BLaER1 treated with 17β-estradiol and CSF1 and Interleukin-3, amounts not matched to agents 10 nM and 100 nM (cell line): Measurements from ENCODE around the gene SHROOM3.
A peak's percentile ranks its signal among the peaks of the same experiment; 100 is the strongest.

Experiments
- H3K27ac ChIP-seq, 11 experiments: shearing (Covaris generic); formaldehyde crosslinking; 2 replicates each; pipeline ENCODE4 v1.8.1; 2022
- H3K27me3 ChIP-seq, 11 experiments: shearing (Covaris generic); formaldehyde crosslinking; 2 replicates each; pipeline ENCODE4 v1.8.1; 2022
- H3K36me3 ChIP-seq, 11 experiments: shearing (Covaris generic); formaldehyde crosslinking; 2 replicates each; pipeline ENCODE4 v1.8.1; 2022
- H3K4me1 ChIP-seq, 10 experiments: shearing (Covaris generic); formaldehyde crosslinking; 2 replicates each; pipeline ENCODE4 v1.8.1; 2022
- H3K4me2 ChIP-seq, 11 experiments: shearing (Covaris generic); formaldehyde crosslinking; 2 replicates each; pipeline ENCODE4 v1.8.1; 2022
- H3K4me3 ChIP-seq, 10 experiments: shearing (Covaris generic); formaldehyde crosslinking; 2 replicates each; pipeline ENCODE4 v1.8.1; 2022
- H3K9ac ChIP-seq, 11 experiments: shearing (Covaris generic); formaldehyde crosslinking; 2 replicates each; pipeline ENCODE4 v1.8.1; 2022
- H3K9me3 ChIP-seq, 11 experiments: shearing (Covaris generic); formaldehyde crosslinking; replicated peaks in 1 of 11; 2 replicates each; pipeline ENCODE4 v1.8.1; 2022
- H4K20me1 ChIP-seq, 11 experiments: shearing (Covaris generic); formaldehyde crosslinking; 2 replicates each; pipeline ENCODE4 v1.8.1; 2022
- Cebpa-rat ChIP-seq, 11 experiments: shearing (Covaris generic); IDR thresholded peaks; 2 replicates each; pipeline ENCODE4 v1.8.1; 2022

Gene SHROOM3

GRCh38 chr4:76677571-76678326 is 242.7 kb downstream of the SHROOM3 start:
- Histone ChIP-seq H3K27me3 (no peaks in the 10 kb centered on the region), H3K9ac (no peak overlapping the region), H3K4me1 (peaks cover 0 to 14% (median 7%) of the 10 kb centered on the region in 10 experiments; a peak in 12 of 20 replicates), H4K20me1 (no peaks in the 10 kb centered on the region), H3K36me3 (no peaks in the 10 kb centered on the region), H3K27ac (no peak overlapping the region), H3K9me3 (peaks cover 0 to 18% (median 0%) of the 10 kb centered on the region in 11 experiments; a peak in 6 of 22 replicates), H3K4me2 (no peak overlapping the region), H3K4me3 (no peak overlapping the region)
- no peak for TF ChIP-seq Cebpa-rat (IDR thresholded peaks at IDR 0.05)

DNA sequence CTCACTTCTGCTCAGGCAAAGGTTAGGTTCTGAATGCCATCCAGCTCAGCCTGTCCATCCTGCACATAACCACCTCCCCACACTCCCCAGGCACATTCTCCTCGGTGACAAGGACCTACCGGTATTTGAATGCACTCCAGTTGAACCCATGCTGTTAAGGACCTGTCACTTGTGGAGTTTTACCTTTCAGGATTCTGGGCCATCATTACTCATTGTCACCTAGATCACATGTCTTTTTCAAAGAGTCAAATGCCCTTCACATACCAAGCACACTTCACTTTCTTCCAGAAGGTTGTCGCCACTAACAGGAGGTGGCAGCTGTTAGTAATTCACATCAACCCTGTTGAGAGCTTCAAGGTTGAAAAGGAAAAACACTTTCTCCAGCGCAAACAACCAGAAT is 244.7 kb downstream of the SHROOM3 start:
- peaks cover 0 to 15% (median 0%) of the 10 kb centered on the region in 11 experiments; a peak in 6 of 22 replicates for H3K9me3 ChIP-seq
- H3K27me3 ChIP-seq, result 0 out of 22 replicates have a peak, but pooled peaks cover 0 to 3% (median 0%) of the 10 kb centered on the region in 11 experiments
- no peak for TF ChIP-seq Cebpa-rat (IDR thresholded peaks at IDR 0.05)
- H3K27ac ChIP-seq, result no peak overlapping the region
- no peaks in the 10 kb centered on the region for H4K20me1 ChIP-seq
- no peak overlapping the region for H3K4me3 ChIP-seq
- no peaks in the 10 kb centered on the region for H3K36me3 ChIP-seq
- H3K4me2 ChIP-seq, result no peak overlapping the region
- H3K4me1 ChIP-seq, result peaks cover 0 to 14% (median 7%) of the 10 kb centered on the region in 10 experiments; a peak in 12 of 20 replicates
- no peak overlapping the region for H3K9ac ChIP-seq

DNA sequence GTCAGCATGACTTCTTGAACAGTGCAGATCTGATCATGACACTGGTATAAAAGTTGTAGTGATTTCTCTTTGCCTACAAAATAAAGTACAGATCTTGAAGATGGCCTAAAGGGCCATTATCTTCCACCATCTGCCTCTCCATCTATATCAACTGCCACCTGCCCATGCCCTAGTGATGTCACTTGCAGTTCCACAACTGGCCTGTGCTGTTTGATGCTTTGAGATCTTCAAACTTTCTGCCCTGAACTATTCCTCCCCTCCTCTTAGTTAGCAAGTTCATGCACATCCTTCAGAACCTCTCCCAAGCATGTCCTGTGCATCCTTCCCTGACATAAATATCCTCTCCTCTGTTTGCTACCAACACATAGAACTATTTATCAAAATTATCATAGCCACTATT is 245.9 kb downstream of the SHROOM3 start:
- Histone ChIP-seq H3K9ac (no peak overlapping the region), H4K20me1 (no peaks in the 10 kb centered on the region), H3K27me3 (0 out of 22 replicates have a peak, but pooled peaks cover 0 to 3% (median 0%) of the 10 kb centered on the region in 11 experiments), H3K4me1 (peaks cover 0 to 15% (median 7%) of the 10 kb centered on the region in 10 experiments; a peak in 12 of 20 replicates), H3K36me3 (no peaks in the 10 kb centered on the region), H3K4me3 (no peak overlapping the region), H3K4me2 (peak overlapping the region in 6 of 11 experiments; percentile 7 to 53 (median 38); a peak in 8 of 22 replicates), H3K27ac (no peak overlapping the region), H3K9me3 (peaks cover 0 to 9% (median 0%) of the 10 kb centered on the region in 11 experiments; a peak in 4 of 22 replicates)
- TF ChIP-seq Cebpa-rat (IDR thresholded peaks at IDR 0.05), result no peak

- no peak for TF ChIP-seq Cebpa-rat (IDR thresholded peaks at IDR 0.05)
- no peaks in the 10 kb centered on the region for H3K36me3 ChIP-seq
- no peak overlapping the region for H3K27ac ChIP-seq
- H3K4me2 ChIP-seq, result peak overlapping the region in 6 of 11 experiments; percentile 0 to 53 (median 34); a peak in 8 of 22 replicates
- H3K9me3 ChIP-seq, result peaks cover 0 to 6% (median 0%) of the 10 kb centered on the region in 11 experiments; a peak in 4 of 22 replicates
- 0 out of 22 replicates have a peak, but pooled peaks cover 0 to 7% (median 0%) of the 10 kb centered on the region in 11 experiments for H3K27me3 ChIP-seq
- H3K4me3 ChIP-seq, result no peak overlapping the region
- no peak overlapping the region for H3K9ac ChIP-seq
- no peaks in the 10 kb centered on the region for H4K20me1 ChIP-seq
- H3K4me1 ChIP-seq, result peaks cover 0 to 21% (median 12%) of the 10 kb centered on the region in 10 experiments; a peak in 13 of 20 replicates
These were observed 247.0 kb downstream of the SHROOM3 start for GRCh38 chr4:76681996-76682395.

GRCh38 chr4:76683144-76683543 is 248.1 kb downstream of the SHROOM3 start:
- Histone ChIP-seq H3K27me3 (peaks cover 0 to 18% (median 0%) of the 10 kb centered on the region in 11 experiments; a peak in 4 of 22 replicates), H3K4me1 (peaks cover 0 to 33% (median 23%) of the 10 kb centered on the region in 10 experiments; a peak in 16 of 20 replicates), H3K36me3 (no peaks in the 10 kb centered on the region)

DNA sequence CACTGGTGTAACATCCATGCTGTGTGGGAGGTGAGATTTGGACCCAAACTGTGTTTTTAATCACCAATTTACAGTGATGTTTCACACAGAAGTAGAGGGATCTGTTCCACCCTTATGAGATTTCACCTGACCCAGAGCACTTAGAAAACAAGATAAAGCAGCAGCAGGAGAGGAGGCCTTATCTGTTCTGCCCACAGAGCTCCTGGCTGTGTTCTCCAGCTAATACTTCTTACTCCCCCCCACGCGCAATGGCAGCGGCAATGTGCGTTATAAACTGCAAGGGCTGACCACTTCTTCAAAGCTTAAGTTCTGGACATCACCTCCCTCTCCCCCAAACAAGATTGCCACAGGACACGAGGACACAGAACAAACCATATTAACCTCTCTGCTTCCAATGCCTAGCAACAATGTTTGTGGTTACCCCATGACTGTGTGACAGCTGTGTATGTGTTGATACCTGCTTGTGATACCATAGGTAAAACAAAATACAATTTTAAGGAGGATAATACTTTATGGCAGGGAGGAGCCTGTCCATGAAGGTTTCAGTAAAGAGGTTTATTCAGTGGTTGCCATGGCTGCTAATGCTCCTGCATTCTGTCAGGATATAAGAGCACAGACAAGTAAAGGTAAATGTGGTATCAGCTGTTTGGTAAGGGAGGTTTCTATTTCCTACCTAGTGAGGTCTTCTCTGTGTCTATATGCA is 252.9 kb downstream of the SHROOM3 start:
- H3K9ac ChIP-seq, result peak overlapping the region in 6 of 11 experiments; percentile 86 to 95 (median 92); a peak in 12 of 22 replicates

More at GRCh38 chr4:76683144-76683543, 248.1 kb downstream of the SHROOM3 start:
- Histone ChIP-seq H3K4me3 (no peak overlapping the region), H3K9ac (no peak overlapping the region), H3K9me3 (peaks cover 0 to 4% (median 0%) of the 10 kb centered on the region in 11 experiments; a peak in 1 of 22 replicates), H3K27ac (no peak overlapping the region), H3K4me2 (no peak overlapping the region), H4K20me1 (no peaks in the 10 kb centered on the region; a peak in 1 of 22 replicates)
- TF ChIP-seq Cebpa-rat (IDR thresholded peaks at IDR 0.05), result no peak

GRCh38 chr4:76688619-76689144 is 253.7 kb downstream of the SHROOM3 start:
- Histone ChIP-seq H3K4me1 (peaks cover 20 to 58% (median 53%) of the 10 kb centered on the region in 10 experiments), H3K27ac (peak overlapping the region in 10 of 11 experiments; percentile 33 to 94 (median 91); a peak in 20 of 22 replicates), H3K9me3 (no peaks in the 10 kb centered on the region), H4K20me1 (no peaks in the 10 kb centered on the region; a peak in 1 of 22 replicates), H3K9ac (peak overlapping the region; percentile 65 to 95 (median 88); a peak in 21 of 22 replicates), H3K36me3 (no peaks in the 10 kb centered on the region), H3K4me2 (peak overlapping the region; percentile 85 to 99 (median 91)), H3K27me3 (peaks cover 0 to 63% (median 0%) of the 10 kb centered on the region in 11 experiments; a peak in 5 of 22 replicates), H3K4me3 (peak overlapping the region; percentile 54 to 84 (median 77))
- TF ChIP-seq Cebpa-rat (IDR thresholded peaks at IDR 0.05), result no peak

More for the DNA sequence above, 252.9 kb downstream of the SHROOM3 start:
- Histone ChIP-seq H3K4me2 (peak overlapping the region in 9 of 11 experiments; percentile 87 to 99 (median 91); a peak in 17 of 22 replicates), H4K20me1 (no peaks in the 10 kb centered on the region; a peak in 1 of 22 replicates), H3K36me3 (no peaks in the 10 kb centered on the region), H3K27ac (peak overlapping the region in 6 of 11 experiments; percentile 91 to 94 (median 92); a peak in 12 of 22 replicates), H3K27me3 (peaks cover 0 to 63% (median 0%) of the 10 kb centered on the region in 11 experiments; a peak in 5 of 22 replicates), H3K4me3 (peak overlapping the region in 5 of 10 experiments; percentile 64 to 84 (median 74); a peak in 7 of 20 replicates), H3K4me1 (peaks cover 20 to 58% (median 52%) of the 10 kb centered on the region in 10 experiments), H3K9me3 (no peaks in the 10 kb centered on the region)
- TF ChIP-seq Cebpa-rat (IDR thresholded peaks at IDR 0.05), result no peak

- no peak for TF ChIP-seq Cebpa-rat (IDR thresholded peaks at IDR 0.05)
- peak overlapping the region; percentile 54 to 84 (median 77) for H3K4me3 ChIP-seq
- H3K27me3 ChIP-seq, result peaks cover 0 to 60% (median 0%) of the 10 kb centered on the region in 11 experiments; a peak in 5 of 22 replicates
- H3K27ac ChIP-seq, result peak overlapping the region in 10 of 11 experiments; percentile 33 to 94 (median 91); a peak in 20 of 22 replicates
- H3K4me2 ChIP-seq, result peak overlapping the region; percentile 85 to 99 (median 91)
- no peaks in the 10 kb centered on the region; a peak in 1 of 22 replicates for H4K20me1 ChIP-seq
- no peaks in the 10 kb centered on the region for H3K36me3 ChIP-seq
- no peaks in the 10 kb centered on the region for H3K9me3 ChIP-seq
- peaks cover 20 to 60% (median 53%) of the 10 kb centered on the region in 10 experiments for H3K4me1 ChIP-seq
- H3K9ac ChIP-seq, result peak overlapping the region; percentile 65 to 95 (median 88); a peak in 21 of 22 replicates
These were observed 254.3 kb downstream of the SHROOM3 start for GRCh38 chr4:76689145-76689817.
